ENCODE results near the gene NPIPA5.
"Not testable (repeated sequence)": the region's sequence is repeated elsewhere in the genome, so short reads cannot be mapped to it uniquely, and the experiment has no call there.

- TF ChIP-seq, protein P1, sequence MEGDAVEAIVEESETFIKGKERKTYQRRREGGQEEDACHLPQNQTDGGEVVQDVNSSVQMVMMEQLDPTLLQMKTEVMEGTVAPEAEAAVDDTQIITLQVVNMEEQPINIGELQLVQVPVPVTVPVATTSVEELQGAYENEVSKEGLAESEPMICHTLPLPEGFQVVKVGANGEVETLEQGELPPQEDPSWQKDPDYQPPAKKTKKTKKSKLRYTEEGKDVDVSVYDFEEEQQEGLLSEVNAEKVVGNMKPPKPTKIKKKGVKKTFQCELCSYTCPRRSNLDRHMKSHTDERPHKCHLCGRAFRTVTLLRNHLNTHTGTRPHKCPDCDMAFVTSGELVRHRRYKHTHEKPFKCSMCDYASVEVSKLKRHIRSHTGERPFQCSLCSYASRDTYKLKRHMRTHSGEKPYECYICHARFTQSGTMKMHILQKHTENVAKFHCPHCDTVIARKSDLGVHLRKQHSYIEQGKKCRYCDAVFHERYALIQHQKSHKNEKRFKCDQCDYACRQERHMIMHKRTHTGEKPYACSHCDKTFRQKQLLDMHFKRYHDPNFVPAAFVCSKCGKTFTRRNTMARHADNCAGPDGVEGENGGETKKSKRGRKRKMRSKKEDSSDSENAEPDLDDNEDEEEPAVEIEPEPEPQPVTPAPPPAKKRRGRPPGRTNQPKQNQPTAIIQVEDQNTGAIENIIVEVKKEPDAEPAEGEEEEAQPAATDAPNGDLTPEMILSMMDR (IDR thresholded peaks at IDR 0.05): not testable (repeated sequence)
- not testable (repeated sequence) for TF ChIP-seq POLR2A (IDR thresholded peaks at IDR 0.05)
Observed at GRCh38 chr16:15337974-15338605, 40.0 kb downstream of the NPIPA5 start.
